Ramos (cell line): ENCODE results near the gene NUDT14.

ENCODE experiments used
- in situ Hi-C: fragments of 300-500 bp; cut with MboI; formaldehyde crosslinking; loops from one replicate; pipeline ENCODE4 v1.14.3; 2022; ENCODE audit warnings: low sequenced_read_pairs; ENCODE audit not compliant: unreplicated experiment

NUDT14 gene

DNA sequence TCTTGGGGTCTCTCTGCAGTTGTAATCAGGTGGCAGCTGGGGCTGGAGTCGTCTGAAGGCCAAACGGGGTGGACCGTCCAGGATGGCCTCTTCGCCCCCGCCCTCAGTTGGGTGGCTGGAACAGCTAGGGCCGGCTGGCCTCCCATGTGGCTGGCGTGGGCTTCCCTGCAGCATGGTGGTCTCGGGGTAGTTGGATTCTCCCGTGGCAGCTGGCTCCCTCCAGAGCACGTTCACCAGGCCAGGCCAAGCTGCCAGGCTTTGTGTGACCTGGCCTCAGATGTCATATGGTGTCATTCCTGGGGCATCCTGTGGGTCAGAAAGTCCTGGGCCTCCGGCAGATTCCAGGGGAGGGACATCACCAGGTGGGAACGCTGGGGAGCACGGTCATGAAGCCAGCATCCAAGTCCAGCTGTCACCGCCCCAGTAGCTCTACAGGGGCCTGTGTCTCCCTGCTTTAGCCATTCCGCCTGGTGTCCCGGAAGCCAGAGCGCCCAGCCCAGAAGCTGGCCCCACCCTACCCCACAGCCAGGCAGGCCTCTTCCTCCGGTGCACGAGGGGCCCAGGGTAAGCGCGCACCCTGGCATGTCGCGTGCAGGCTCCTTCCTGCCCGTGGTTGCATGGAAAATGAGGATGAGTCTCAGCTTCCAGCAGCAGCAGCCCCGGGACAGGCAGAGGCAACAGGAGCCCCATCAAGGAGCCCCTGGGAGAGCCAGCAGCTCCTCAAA lies 1.3 kb upstream of the NUDT14 start:
- in situ Hi-C loops, result no loop called here

DNA sequence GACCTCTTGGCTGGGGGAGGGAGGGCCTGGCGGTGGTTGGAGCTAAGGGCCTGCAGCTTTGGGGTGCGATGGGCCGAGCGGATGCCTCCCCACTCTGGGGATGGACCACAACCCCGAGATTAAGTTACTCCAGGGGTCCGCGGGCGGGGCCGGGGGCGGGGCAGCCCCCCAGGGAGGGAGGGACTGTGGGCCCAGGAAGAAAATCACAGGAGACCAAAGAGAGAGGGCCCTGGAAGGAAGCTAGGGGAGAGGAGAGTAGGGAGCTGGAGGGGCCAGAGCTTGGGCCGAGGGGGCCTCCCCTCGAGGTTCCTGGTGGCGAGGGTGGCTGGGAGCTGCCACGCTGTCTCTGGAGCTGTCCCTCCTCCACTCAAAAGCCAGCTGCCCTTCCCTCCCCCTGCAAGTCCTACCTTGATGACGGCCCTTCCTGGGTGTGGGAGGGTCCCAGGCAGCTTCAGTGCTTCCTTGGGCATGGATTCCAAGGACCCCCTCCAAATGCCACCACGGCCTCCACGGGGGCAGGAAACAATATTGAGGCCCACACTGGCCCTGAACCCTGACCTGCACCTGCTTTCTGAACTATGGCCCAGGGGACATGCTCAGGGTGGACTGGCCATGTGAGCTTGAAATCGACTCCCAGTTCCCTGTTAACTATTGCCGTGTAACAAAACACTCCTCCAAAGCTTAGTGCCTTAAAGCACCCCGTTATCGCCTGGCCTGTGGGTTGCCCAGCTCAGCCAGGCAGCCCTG lies 610 bp upstream of the NUDT14 start:
- in situ Hi-C loops, result no loop called here

DNA sequence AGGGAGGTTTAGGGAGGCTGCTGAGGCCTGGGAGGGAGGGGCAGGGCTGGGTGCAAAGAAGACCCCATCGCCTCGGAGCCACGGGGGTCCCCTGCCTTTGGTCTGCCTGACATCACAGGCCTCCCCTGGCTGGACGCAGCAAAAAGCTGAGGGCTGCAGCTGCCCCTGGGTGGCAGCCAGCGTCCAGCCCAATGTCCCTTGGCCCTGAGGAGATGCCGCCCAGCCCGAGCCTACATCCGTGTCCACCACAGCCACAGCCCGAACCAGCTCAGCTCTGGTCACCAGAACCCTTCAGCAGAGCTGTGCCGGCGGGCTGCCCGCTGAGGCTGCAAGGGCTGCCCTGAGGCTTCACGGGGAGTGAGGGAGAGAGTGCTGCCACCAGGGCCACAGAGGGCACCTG lies 1.9 kb downstream of the NUDT14 start:
- in situ Hi-C loops, result no loop called here

DNA sequence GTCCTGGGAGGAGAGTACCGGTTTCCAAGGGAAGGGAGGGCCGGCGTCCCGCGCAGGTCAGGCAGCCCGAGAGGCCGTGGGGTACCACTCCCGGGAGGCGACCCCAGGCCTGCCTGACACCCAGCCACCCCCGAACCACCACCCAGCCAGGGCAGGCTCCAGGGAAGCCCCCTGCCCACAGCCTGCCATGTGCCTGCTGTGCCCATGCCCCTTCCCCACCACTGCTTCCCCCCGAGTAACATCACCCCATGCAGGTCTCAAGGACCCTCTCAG lies 2.3 kb downstream of the NUDT14 start:
- in situ Hi-C loops, result no loop called here

DNA sequence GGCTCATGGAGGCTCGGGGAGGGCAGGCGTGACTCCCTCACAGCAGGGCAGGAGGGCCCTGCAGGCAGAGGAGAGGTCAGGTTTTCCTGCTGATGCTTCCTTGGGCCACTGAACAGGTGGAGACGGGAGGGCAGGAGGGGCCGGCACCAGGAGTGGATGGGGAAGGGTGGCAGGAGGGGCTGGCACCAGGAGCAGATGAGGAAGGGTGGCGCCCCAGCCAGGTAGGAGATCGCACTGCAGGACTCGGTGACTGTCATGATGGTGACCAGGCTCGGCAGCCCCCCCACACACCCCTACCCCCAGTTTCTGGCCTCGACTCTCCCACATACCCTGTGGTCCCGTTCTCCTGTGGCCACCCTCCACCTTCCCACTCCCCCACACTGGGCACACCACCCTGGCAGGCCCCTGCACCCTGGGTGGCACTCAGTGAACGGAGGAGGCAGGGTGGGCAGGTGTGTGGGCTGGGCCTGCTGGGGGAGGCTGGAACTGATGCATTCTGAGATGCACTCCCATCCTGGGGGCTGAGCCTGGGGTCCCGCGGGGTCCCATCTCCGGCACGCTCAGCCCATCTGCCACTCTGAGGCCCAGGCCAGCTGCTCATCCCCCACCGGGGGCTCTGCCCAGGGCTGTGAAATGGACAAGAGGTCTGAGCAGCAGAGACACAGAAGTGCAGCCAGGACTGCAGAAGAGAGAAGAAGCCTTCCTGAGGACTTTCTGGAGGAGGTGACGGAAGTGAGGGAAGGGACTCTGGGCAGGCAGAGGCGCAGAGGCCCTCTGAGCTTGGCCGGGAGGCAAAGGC lies 2.8 kb downstream of the NUDT14 start:
- in situ Hi-C loops, result no loop called here

DNA sequence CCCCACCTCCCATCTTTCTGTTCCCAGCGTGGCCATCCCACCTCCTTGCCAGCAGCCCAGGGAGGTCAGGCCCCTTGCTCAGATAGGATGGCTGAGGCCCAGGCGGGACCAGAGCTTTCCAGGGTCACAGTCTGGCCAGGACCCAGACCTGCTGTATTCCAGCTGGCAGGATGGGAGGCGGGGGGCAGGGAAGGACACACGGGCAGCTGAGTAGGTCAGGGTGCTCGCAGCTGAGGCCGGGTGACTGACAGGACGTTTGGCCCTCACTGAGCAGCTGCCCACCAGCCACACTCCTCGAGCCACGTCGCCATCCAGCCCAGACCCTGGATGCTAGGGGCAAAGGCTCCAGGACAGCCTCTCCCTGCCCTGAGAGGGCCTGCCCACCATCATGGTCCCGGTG lies 4.0 kb downstream of the NUDT14 start:
- in situ Hi-C loops, result no loop called here

DNA sequence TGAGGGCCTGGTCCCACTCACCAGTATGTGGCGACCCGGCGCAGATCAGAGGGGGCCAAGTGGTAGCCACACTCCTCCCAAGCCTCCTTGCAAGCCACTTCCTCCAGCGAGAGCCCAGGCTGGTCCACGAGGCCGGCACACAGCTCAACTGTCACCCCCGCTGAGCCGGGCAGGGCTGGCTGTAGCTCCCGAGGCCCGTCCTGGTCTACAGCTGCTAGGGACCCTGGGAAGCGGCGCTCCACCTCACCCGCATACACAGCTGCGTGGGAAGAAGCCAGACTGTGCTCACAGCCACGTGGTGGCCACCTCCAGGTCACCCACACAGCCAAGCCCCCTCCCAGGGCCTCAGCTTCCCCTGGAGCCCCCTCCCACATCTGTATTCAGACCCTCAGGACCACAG lies 4.6 kb downstream of the NUDT14 start:
- in situ Hi-C loops, result no loop called here

DNA sequence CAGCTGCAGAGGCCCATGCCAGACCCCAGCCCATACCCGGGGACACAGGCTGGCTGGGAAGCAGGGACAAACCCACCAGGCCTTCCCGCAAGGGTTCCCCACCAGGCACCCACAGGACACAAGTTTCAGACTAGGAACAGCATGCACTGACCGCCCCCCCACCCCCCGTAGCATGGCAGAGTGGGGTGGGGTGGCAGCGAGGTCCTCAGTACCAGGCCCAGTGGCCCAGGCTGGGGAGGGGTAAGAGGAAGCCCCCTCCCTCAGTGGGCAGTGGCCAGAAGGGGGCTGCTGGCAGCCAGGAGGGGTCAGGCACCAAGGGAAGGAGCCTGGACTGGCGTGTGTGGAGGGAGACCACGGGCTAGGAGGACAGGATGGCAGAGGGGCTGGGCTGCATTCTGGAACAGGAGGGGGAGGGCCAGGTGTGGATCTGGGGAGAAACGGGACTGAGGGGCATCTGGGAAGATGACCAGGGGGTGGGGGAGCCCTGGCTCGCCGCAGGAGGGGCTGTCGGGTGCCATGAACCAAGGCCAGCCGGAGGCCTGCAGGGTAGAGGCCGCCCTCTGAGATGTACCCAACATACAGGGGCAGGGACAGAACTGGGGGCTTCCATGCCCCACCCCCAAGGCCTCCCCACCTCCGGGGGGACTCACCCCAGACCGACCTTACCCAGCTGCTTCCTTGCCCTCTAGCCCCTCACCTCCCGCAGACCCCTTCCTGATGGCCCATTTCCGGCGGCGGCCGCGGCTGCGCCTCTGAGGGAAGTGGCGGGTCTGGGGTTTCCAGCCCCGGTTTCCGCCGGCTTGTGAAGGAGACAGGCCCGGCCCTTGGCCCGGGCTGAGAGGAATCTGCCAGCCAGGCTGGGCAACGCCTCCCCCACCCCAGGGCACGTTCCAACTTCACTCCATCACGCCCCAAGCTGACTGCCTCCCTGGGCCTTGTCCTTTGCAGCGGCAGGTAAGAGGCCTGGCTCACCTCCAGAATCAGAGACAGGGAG lies 6.9 kb downstream of the NUDT14 start:
- in situ Hi-C loops, result no loop called here

DNA sequence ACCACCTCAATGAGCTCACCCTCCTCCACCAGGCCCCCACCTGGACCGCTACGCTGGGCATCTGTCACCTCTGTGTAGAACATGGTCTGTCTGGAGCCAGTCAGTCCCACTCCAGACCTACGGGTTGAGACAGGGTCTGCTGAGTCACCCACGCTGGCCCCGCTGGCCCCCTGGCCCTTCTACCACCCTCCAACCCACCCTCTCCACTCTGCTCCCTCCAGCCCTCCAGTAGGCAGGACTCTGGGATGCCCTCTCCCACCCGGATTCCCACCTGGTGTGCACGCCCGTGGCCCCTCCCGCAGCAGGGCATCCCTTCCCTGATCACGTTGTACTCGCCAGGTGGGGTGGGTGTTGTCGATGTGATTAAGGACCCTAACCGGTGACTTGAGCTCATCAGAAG lies 8.0 kb downstream of the NUDT14 start:
- in situ Hi-C loops, result no loop called here

DNA sequence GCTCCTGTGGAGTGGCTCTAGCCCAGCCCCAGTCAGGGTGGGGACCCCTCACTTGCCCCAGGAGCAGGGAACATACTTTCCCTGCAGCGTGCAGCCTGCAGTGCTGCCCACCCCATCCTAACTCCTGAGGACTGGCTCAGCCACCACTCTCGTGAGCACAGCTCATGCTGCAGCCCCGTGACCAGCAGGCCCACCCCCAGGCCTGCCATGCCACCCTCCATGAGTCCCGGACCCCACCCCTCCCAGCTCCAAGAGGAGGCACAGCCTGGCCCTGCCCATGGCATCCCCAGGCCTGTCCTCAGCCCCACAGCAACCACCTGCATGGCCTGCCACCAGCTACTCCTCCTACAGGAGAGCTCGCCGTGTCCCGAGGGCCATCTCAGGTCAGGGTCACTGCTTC lies 8.6 kb downstream of the NUDT14 start:
- in situ Hi-C loops, result no loop called here

DNA sequence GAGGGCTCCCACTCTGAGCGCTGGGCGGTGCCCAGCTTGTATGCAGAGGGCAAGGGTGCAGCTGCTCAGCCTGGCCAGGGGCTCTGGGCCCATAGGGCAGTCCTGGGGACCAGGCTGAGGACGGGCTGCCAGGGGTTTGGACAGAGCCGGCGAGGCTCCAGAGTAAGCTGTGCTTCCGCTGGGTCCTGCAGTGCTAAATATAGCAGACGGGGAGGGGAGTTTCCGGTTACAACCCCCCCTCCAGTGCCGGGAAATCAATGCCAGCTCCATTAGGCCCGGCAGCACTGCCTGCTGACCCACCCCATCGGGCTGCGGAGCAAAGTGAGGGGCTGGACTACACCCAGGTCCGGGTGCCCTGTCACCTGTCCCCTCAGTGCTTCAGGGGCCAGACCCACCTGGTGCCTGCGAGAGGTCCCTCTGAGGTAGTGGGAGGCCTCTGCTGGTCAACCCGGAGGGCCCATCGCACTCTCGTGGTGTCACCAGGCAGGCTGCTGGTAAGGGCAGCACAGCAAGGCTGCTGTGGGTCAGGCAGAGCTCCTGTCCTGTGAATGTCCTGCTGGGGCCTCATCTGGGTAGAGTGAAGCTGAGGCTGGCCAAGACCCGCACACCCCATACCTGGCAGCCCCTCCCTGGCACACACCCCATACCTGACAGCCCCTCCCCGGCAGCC lies 10.0 kb downstream of the NUDT14 start:
- in situ Hi-C loops, result no loop called here

DNA sequence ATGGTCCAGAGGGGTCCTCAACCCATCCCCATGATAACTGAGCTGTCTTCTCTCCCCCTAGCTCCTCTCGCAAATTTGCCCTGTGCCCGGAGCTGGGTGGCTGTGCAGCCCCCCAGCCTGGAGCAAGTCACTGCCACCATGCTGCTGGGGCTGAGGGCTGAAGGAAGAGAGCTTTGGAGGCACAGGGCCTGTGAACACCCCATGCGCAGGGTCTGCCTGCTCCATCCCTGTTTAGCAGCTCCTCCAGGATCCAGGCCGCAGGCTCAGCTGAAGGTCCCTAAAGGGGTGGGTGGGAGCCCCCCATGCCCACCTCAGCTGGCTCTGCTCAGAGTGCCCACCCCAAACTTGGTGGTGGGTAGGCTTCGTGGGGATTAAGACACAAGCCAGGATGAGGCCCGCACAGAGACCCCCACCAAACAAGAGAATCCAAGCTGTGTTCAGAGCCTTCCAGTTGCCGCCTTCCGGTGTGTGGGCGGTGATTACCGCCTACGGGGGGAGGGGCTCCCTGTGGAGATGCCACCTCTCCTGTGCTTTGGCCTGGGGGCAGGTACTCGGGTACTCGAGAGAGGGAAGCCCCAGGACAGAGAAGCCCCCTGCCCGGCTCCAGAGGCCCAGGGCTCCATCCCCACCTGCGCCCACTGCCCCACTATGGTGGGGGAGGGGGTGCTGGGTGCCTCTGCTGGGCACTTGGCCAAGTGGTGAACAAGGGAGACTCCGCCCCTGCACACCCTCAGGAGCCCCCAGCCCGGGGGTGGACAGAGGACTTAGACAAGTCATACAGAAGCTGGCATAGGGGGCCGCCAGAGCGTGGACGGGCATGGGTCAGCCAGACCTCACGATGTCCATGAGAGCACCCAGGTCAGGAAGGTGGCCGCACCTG lies 11.1 kb downstream of the NUDT14 start:
- in situ Hi-C loops, result no loop called here

DNA sequence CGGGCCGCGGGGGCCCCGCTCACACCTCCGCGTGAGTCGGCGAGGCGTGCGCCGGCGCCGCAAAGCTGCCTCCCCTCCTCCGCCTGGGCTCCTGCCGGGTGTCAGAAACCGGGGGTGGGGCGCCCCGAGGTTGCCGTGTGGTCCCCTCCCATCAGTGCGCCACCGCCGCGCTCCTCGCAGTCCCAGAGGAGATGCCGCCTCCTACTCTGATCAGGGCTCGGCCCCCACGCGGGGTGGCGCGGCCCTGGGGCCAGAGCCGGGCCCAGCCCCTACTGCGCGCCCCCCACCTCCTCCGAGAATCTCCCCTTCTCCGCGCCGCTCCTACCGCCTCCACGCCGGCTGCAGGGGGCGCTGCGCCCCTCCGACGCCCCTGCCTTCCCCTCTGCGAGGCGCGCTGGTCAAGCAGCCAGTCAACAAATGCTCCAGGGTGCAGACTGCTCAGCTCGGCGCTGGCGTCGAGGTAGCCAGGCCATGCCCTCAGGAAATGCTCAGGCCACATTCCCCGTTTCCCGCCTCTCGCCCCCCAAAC lies 12.1 kb downstream of the NUDT14 start:
- in situ Hi-C loops, result no loop called here

DNA sequence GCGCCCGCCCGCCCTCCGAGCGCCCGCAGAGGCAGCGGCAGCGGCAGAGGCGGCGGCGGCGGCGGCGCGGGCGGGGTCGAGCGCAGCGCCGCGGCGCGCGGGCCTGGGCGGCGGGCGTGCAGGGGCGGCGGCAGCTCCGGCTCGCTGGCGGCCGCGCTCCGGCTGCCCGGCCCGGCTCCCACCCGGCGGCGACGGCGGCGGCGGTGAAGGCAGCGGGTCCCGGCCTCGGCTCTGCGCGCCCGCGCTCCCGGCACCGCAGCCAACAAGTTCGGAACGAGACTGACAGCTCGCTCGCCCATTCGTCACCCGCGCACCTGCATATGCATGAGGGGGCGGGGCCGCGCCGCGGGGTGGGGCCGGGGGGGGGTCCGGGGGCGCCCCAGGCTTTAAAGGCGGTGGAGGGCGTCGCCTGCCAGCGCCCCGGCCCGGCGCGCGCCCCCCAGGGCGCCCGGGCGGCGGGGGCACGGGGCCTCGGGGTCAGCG lies 12.6 kb downstream of the NUDT14 start, which contains the start of gene JAG2:
TSS of gene JAG2 (minus strand) at position 281 of the 483 bp plus-strand sequence. CDS start 356 bp downstream, outside the sequence.
- in situ Hi-C loops, result no loop called here

DNA sequence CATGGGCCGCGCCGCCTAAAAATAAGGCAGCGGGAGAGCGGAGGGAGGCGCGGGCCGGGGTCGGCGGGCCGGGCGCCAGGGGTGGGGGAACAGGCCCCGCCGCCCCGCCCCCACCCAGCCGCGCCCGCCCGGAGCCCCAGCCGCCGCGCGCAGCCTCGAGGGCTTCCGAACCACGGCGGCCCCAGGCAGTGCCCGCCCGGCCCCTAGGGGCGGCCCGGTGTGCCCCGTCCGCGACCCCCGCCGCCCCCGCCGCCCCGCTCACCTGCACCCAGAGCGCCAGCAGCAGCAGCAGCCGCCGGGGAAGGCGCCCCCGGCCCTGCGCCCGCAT lies 13.1 kb downstream of the NUDT14 start:
- in situ Hi-C loops, result no loop called here

DNA sequence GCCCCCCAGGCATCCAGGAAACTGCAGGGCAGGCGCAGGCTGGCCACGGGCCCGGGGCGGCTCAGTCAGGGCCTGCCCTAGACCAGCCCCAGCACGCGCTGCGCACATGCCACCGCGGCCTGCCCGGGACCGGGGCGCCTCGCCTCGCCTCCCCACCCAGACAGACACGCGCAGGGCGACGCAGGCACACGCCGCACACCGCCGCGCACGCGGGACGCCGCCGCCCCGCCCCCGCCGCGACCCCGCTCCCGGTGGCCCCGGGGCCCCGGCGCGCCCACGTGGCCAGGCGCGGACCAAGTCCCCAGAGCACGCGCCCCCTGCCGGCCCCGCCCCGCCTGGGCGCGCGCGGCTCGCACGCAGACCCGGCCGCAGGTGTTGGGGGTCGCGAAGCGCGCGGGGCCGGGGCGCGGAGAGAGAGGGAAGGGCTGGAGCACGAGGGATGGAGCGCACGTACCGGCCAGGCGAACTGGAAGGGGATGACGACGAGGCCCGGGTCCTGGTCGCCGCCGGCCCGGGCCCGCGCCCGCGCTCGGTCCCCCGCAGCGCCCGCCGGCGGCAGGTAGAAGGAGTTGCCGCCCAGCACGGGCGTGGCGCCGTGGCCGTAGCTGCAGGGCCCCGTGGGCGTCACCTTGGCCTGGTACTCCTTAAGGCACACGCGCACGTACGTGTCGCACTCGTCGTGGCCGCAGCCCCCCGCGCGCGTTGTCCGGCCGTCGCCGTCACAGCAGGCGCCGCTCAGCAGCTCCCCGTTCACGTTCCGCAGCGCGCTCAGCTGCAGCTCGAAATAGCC lies 13.6 kb downstream of the NUDT14 start:
- in situ Hi-C loops, result no loop called here

DNA sequence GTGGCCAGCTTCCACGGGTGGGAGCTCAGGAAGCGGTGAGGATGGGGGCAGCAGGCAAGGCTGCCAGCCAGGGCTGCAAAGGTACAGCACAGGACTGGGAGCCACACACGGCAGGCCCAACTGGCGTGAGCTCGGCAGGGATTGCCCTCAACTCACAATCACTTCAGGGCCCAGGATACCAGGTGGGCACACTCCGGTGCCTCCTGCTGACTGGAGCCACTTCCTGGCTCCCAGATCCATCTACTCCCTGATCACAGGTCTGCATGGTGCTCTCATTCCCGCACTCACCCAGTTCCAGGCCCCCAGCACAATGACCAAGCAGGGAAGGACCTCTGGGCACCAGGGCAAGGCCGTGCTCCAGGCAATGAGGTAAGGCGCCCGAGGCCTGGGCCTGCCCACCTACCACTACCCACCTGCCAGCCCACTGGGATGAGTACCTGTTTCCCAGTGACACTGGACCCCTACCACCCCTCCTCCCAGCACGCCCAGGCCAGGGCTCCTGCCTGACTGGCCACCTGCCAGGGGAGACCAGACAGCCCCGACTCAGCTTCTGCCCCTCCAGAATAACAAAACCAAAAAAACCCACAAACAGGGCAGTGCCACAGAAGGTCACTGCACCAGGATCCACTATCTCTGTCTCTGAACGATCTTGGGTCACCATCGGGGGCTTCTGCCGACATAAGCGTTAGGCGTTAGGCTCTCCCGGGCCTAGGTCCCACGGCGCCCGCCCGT lies 14.4 kb downstream of the NUDT14 start:
- in situ Hi-C loops, result no loop called here
